HT1080 (cell line): ENCODE results near the gene CRHR1. TPM values are rescaled to one million over a fixed set of nuclear protein-coding genes. Genes with fewer than 3 reads are reported as not detected.

ENCODE experiments used
- DNase-seq: peaks from one replicate; pipeline ENCODE4 v3.0.0-alpha.2; 2015; ENCODE audit warnings: low read depth
- total RNA-seq: library from RNA; depleted of rRNA; stranded (reverse); fragments of >200 nt; shearing (Covaris generic); gene quantifications from 2 replicates; pipeline ENCODE4 v1.2.3, GENCODE V29; 2014

Gene CRHR1
- total RNA-seq, 1 experiment from 2014 or later = not detected

DNA sequence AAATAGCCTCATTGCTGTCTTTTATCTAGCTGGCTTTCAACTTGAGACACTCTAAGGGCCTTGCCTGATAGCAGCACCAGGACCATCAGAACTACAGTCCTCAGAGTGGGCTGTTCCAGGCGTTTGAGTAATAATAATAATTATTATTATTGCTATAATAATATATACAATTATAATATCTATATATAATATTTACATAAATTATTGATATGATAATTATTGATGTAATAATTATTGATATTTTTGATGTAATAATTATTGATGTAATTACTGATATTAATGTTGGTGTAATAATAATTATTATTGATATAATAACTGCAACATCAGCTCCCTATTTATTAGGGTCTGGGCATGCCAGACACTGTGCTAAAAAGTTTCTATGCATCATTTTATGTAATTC lies 25.6 kb upstream of the CRHR1 start:
- no peak for DNase-seq

DNA sequence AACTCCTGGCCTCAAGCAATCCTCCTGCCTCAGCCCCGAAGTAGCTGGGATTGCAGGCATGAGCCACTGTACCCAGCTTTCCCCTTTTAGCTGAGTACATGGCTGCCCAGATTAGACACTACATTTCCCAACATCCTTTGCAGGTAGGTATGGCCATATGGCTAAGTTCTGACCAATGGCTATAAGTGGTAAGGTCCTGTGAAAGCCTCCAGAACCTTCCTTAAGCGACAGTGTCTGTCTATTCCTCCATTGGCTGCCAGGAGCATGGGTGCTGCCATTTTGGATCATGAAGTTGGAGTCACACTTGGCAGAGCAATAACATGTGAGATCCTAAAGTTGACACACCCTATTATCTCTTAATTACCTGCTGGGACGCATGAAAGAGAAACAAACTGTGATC lies 24.4 kb upstream of the CRHR1 start:
- DNase-seq = no peak

DNA sequence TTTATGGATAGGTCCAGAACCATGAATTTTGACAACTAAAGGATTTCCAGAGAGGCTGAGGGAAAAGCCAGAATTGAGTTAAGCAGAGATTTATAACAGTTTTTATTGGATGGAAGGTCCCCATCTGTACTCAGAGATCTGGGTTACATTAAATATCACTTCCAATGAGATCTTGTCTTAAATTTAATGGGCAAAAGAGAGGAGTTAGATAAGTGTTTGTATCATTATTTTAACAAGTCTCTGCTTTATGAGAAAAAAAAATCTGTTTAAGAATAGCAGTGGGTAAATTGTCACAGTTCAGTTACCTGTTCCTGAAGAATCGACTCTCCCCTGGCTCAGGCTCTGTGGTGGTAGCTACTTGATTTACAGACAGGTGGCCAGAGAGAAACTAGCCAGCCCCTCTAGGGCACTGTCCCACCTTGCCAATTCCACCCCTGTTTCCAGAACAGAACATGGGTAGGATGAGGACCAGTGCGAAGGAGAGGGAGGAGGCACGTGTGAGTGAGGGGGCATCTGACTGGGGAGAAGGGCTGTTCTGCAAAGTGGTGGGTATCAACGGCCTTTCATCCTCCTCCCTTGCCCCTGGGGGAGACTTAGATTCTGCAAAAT lies 22.1 kb upstream of the CRHR1 start:
- no peak for DNase-seq

DNA sequence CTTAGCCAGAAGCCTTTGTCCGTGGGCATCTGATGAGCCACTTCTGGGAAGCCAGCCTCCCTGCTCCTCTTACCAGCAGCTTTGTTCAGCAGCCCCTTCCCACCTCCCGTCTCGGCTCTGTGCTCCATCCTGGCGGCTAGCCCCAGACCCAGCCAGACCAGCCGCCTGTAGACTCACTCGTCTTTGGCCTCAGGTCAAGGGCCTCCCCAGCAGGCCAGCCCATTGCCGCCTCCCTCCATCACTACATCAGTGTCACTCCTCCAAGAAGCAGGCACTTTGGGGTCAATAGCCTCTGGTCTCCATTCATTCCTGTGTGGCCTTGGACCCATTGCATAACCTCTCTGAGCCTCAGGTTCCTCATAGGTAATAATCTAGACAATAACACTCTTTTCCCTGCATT lies 20.9 kb upstream of the CRHR1 start:
- no peak for DNase-seq

DNA sequence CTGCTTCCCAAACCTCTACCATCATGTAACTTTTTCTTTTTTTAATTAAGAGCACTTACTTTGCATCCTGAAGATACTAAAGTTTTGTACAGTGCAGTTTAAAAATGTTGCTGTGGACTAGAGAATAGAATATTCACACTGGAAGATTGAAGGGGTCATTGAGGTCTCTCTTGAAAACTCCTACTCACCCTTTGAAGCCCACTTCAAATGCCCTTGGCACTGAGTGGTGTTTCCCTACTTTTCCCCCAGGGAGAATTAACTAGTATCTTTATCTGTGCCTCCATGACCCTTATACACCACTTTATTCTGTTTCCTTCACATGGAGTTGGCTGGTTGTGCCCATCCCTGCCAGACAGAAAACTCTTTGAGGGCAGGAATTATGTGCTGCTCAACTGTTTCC lies 19.6 kb upstream of the CRHR1 start:
- DNase-seq = no peak

DNA sequence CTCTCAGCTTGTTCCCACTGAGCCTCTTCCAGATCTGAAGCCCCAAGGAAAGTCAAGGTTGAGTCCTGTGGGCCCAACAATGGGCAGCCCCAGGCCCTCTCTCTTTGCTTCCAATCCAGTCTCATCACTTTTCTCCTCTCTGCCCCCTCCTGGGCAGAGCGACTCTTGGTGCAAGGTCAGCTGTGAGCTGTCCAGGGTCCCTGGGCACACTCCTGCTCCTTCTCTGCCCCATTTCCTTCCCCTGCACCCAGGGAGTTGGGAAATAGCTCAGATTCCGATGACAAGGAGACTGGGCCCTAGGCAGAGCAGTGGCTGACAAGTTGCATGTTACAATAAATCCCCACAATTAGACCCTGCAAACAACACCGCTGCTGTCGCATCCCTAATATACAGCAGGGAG lies 16.1 kb upstream of the CRHR1 start:
- DNase-seq = no peak

DNA sequence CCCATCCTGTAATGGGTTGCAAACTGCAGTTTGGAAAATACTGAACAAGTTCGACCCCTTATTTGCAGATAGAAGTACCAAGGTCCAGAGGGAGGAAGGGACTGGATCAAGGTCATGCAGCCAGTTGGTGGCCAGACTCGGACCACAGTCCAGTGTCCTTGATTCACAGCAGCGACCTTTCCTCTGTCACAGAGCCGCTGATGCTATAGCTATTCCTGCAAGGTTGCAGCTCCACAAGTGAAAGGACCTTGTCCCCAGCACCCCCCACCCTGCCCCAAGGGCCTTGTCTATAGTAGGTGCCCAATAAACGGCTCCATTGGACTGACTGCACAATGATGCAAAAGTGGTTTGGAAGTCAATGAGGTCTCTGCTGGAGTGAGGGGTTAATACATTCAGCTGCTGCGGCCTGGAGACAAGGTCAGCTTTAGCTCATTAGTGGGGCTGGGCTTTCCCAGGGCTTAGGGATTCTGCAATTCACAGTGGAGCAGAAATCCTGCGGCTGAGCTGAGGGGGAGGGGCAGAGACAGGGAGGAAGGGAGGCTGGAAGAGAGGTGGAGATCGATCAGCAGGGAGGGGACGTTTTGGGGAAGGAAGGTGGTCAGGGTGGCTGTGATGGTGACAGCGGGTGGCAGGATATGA lies 13.4 kb upstream of the CRHR1 start:
- DNase-seq = no peak

DNA sequence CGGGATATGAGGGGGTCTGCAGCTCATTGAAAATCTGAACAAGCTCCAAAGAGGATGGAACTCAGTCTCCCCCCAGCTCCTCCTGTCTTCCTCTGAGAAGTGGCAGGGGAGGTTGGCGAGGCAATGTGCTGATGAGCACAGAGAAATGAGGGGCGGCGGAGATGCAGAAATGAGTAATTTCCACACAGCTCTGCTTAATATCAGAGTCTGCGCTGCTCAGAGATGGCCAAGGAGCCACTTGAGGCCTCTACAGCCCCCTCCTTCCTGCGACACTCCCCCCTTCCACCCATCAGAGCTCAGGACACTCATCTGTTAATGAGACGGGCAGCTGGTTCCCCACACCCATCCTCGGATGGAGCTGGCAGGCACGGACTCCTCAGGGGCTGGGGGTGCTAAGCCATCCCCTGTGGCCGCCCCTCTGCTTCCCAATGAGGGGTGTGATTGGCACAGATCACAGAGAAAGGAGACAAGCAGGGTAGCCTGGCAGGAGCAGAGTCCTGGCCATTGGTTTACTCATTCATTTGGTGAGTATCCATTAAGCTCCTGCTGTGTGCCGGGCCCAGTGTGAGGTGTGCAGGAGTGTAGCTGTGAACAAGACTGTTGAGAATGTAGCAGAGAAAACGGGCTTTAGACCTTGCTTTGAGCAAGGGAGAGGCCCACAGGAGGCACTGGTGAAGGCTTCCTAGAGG lies 12.7 kb upstream of the CRHR1 start:
- DNase-seq = no peak

DNA sequence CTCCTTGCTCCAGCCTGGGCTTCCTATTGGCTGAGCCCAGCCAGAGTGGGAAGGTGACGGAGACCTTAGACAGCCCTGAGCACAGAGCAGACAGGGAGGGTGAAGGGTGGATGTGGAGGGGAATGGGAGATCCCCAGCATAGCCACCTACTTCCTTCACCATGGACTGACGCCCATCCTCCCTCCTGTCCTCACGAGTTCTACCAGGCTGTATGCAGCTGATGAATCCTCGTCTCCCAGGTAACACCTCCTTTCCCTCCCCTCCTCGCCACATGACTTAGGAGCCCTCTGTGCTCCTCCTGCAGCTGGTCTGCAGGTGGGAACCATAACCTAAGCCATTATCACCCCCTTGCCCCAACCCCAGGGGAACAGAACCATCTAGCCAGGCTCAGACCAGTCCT lies 9.0 kb upstream of the CRHR1 start:
- no peak for DNase-seq

DNA sequence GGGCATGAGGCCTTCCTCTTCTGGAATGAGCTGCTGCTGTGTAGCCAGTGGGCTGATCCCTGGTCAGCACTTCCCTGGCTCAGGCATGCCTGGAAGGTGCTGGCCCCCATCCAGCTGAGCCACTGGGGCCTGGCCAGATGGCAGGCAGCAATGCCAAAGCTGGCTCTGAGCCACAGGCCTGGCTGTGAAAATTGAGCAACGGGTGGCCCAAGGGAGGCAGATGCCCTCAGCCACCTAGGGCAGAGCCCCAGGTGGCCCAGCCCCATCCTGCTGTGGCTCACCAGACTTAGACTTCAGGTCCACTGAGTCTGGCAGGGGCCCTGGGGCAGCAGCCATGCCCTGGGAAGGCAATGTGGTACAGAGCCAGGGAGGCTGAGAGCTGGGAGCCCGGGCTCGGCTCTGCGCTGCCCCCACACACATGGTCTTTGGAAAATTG lies 8.5 kb upstream of the CRHR1 start:
- DNase-seq = no peak

DNA sequence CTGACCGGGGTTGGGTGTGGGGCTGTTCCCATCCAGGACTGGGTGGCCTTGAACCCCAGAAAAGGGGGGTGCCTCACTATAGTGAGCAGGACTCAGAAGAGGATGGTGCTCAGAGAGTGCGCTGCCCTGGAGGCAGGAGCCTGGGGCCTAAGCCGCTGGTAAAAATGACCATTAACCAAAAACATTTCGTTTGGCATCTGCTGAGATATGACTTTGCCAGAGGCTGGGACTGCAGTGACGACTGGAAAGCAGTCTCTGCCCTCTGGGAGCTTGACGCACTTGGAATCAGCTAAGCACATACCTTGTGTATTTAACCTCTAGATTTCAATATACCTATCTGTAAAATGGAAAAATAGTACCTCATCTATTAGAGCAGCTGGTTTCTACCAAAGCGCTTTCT lies 7.2 kb upstream of the CRHR1 start:
- DNase-seq = no peak

DNA sequence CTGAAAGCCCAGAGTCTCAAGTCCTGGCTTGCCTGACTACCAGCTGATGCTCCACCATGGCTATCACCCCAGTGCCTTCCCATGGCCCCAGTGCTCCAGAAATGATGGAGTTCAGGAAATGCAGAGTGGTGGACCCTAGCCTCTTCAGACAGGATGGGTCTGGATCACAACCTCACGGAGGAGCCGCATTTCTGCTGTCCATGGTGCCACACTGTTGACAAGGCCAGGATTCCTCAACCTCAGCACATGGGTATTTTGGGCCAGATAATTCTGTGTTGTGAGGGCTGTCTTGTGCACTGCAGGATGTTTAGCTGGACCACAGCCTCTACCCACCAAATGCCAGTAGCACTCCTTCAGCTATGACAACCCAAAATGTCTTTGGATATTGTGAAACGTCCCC lies 6.7 kb upstream of the CRHR1 start:
- no peak for DNase-seq

DNA sequence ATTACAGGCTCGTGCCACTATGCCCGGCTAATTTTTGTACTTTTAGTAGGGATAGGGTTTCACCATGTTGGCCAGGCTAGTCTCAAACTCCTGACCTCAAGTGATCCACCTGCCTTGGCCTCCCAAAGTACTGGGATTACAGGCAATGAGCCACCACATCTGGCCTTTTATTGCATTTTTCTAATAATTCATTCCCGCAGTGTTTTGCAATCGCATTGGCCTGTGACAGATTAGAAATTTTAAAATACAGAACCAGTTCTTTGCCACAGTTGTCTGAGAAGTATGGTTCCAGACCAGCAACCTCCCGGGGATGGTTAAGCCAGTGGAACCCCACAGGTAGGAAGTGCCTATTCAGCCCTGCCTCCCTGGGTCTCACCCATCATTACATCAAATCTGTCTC lies 3.2 kb upstream of the CRHR1 start:
- DNase-seq = no peak

DNA sequence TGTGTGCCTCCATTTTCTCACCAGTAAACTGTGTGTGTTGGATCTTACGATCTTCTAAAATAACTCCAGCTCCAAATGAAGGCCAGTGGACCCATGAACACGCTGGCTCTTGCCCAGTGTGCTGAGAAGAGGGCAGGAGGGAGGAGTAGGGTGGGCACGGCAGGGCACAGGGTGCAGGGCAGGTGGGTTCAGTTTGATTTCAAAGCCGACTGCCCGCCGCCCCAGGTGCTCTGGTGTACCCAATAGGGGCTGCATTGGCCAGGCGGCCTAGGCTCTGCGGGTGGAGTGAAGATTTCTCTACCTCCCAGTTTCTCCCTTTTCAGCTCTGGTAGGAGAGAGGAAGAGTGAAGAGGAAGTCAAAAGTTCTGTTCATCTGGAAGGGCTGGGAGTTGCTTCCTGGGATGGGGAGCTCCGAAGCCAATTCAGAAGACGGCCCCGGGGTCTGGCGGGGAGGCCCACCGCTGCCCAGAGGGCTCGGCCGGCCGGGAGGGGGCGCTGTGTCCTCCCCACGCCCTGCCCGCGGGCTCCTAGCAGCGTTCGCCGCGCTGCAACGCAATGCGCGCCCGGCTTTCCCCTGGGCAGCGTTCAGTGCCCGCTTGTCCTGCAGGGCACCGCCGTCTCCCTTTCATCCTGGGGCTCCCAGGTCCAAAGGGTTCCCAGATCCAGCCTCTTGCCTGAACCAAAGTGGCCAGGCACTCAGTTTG lies 1.1 kb upstream of the CRHR1 start:
- DNase-seq = no peak

DNA sequence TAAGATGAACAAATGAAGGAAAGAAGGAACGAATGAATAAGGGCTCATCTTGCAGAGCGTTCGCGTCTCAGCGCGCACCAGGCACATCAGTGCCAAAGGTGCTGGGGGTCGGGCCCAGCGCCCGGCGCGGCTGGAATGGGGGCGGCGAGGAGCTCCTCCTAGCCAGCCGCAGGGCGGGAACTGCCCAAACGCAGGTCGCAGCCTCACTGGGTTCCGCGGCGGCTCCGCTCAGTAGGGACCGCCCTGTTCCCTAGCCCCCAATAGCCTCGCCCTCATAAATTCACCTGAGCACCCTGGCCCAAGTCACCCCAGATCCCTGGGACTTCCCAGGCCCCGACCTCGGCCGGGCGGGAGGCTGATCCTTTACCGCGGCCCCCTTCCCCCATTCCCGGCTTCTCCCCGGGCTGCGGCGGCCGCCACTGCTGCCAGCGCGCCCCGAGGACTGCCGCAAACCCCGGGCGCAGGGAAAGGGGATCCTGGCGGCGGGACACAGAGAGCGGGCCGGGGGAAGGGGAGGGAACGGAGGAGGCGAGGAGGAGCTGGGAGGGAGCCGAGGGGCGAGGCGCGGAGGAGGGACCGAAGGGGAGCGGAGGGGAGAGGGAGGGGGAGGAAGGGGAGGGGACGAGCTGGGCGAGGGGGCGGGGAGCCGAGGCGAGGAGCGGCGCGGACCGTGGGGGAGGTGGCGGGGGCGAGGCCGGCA lies 377 bp upstream of the CRHR1 start:
- no peak for DNase-seq

DNA sequence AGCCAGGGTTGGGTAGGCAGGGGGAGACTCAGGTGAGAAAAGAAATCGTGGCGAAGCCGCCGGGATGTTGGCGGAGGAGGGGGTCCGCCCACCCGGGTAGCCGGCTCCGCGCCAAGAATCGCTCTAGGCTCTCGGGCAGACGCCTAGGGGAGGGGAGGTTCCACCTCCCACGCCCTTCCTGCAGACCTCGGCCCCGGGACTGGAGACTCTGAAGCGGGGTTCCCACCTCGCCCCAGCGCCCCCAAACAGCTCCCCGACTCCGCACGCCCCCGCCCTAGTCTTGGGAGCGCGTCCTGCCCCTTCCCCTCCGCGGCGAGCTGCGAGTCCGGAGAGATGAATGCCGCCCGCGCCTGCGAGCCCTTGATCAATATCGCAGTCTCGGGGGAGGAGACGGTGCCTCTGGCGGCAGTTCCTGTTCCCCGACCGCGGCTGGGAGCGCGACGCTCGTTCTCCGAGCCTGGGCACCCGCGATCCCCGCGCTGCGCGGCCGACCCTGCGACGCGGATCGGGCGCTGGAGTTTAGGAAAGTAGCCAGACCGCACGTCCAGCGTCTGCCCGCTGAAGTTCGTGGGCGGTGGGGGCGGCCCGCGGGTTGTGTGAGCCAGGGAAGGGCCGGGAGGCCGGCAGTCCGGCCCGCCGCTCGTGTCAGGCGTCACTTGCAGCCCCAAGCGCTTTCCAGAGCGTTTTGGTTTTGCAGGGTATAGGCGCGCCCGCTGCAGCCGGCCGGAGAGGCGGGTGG lies 790 bp downstream of the CRHR1 start:
- DNase-seq = no peak

DNA sequence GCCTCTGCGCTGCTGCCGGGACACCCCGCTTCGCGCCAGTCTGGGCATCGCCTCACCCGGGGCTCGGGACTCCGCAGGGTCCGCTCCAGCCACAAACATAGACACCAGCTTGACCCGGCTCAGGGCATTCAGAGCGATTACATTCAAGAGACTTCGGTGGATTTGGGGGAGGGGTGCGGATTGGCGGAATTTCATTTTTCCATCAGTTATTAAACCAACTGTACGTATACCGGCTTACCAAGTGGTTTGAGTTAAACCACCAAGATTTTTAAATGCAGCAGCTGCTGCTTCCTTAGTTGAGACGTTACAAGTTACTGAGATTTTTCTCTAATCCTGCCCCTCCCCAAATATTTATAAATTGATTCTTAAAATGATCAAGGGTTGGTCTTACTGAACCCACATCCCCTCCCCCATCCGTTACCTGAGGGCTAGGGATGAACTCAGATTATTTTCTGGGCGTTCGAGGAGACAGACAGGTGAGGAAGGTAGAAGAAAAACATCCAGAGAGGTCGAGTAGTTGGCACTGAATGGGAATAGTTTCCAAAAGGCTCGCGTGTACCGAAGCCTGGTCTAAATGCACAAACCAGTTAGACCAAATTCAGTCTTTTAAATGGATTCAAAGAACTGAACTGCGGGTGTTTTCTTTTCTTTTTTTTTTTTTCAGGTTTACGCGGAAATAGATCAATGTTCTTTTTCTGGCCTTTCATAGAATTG lies 1.5 kb downstream of the CRHR1 start:
- DNase-seq = no peak

DNA sequence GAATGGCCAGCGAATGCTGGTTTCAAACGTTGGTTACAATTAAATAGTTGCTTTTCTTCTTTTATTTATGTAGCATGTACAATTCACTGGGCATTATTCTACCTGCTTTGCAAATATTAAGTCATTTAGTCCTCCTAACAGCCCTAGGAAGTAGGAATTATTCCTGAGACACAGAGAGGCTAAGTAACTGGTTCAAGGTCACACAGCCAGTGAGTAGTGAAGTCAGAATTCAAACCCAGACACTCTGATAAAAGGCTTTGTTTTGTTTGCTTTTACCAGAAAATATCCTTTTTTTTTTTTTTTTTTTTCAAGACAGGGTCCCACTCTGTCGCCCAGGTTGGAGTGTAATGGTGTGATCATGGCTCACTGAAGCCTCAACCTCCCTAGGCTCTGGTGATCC lies 2.2 kb downstream of the CRHR1 start:
- DNase-seq = no peak

DNA sequence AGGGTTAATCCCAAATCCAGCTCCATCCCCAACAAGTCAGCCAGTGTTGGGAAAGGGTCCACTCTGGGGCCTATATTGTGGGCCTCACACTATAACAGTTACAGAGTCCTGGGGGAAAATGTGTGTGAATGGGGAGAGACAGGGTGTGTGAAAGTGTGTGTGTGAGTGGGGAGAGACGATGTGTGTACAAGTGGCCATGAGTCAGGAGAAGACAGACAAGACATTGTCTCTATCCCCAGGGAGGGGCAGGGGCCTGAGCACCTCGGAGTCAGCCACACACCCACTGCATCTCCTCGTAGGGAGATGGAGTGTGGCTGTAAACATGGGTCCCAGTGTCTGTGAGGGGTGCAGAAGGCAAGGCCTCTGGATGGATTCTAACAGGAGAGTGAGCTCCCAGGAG lies 2.9 kb downstream of the CRHR1 start:
- DNase-seq = no peak

DNA sequence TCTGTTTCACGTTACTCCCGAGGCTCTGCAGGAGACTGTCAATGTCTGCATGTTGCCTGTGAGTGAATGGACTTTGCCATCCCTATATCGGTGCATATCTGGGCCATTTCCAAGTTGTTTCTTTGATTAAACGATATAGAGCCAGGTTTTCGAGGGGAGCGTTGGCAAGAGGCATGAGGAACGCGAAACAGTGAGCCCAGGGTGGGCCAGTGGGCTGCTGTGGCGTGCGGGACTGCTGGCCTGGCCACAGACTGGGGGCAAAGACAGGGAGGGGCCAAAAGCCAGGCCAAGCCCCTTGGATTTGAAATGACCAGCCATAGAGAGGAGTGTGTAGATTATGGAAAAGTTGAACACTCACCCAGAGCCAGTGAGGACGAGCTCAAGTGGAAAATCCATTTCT lies 3.5 kb downstream of the CRHR1 start:
- no peak for DNase-seq
